Activated CD8-positive, alpha-beta memory T cell treated with anti-CD3 and anti-CD28 coated beads, Interleukin-2, amount 50 U/mL, for 1 hour (primary cell): Measurements from ENCODE around the gene C6orf132.

Source experiments
- DNase-seq: peaks from one replicate; pipeline ENCODE4 v3.0.0-alpha.2; 2020; ENCODE audit errors: extremely low read depth

Gene C6orf132

GRCh38 chr6:42105709-42106108 is 36.7 kb downstream of the C6orf132 start:
- no peak for DNase-seq

- no peak for DNase-seq
These were observed 37.2 kb downstream of the C6orf132 start for GRCh38 chr6:42105156-42105648.

DNA sequence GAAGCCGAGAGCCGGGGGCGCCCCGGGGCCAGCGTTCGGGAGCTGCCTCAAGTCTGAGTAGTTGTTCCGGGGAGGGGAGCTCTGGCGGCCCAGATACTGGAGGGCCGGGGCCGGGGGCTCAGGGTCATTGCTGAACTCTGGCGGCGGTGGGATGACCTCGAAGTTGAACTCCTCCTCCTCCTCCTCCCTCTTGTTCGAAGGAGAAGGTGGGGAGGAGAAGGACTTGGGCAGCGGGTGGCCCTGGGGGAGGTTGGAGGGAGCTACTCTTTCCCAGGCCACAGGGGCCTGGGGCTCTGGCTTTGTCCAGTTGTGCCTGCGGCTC is 37.7 kb downstream of the C6orf132 start:
- no peak for DNase-seq

GRCh38 chr6:42104095-42104803 is 38.2 kb downstream of the C6orf132 start:
- DNase-seq = peak; percentile 18

GRCh38 chr6:42103753-42104094 is 38.7 kb downstream of the C6orf132 start:
- DNase-seq = no peak

DNA sequence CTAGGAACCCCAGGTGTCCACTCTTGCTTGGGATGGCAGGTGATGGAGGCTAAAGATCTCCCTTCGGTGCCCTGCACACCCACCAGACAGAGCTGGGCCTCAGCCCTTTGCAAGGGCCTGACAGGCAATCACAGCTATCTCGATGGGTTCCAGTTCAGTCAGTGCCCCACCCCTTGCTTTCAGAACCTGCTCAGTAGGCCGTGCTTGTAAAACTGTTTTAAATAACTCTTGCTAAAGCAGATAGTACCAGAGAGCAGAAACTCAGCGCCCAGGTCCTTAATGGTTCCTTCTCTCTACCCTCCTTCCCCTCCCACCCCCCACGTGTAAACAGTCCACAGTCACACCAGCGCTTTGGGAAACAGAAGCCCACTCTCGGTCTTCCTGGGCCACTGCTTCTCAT is 39.2 kb downstream of the C6orf132 start:
- DNase-seq = no peak

DNA sequence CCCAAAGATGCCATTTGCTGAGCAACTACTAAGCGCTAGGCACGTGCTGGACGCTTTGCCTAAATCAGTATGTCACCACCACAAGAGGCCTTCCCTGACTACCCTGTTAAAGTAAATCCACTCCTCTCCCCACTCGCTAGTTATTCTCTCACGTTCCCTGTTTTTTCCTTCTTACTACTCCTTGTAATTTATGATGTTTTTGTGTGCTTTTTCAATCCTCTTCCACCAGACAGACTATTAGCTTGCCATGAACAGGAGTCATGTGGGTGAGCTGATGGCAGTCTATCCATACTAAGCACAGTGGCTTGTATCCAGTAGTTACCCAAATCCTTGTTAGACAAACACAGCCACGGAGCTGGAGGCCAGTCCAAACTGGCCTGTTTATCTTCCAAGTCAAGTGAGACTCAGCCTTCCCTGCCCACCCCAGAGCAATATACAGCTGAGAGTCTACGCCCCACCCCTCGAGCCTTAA is 41.2 kb downstream of the C6orf132 start:
- DNase-seq = no peak

DNA sequence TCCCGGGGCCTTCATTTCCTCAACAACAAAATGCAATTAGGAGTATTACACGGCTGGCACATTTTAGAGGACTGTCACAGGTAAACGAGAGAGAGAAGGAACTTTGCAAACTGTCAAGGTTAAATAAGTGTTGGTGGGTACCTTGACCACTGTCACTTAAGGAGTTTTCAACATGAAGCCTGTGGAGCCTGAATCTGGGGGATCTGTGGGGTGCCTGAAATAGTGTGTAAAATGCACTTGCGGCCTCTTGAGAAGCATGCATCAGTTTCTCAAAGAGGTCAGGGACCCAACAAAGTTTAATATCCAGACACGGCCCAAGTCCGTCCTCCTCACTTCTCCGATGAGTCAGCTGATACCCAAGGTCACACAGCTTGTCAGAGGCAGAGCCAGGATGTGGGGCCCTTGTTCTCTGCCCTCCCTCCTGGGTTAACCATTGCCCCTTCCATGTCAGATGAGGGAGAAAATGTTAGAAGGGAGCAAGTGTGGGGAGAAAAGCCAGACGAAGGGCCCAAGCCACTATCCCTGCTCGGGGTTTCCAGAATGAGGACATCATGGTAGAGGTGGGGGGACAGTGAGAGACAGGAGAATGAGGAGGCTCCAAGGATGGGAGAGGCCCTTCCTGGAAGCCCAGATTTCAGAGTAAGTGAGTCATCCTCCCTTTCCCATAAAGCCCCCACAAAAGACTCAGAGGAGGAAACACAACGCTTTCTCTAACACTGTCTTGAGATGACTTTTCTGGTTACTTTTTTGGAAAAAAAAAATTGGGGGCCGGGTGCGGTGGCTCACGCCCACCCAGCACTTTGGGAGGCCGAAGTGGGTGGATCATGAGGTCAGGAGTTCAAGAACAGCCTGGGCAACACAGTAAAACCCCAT is 42.2 kb downstream of the C6orf132 start:
- no peak for DNase-seq

- DNase-seq = no peak
These were observed 42.9 kb downstream of the C6orf132 start for GRCh38 chr6:42099340-42100028.

- no peak for DNase-seq
These were observed 46.5 kb downstream of the C6orf132 start for GRCh38 chr6:42095776-42096541.

- DNase-seq = no peak
These were observed 47.3 kb downstream of the C6orf132 start for GRCh38 chr6:42095094-42095493.

- DNase-seq = no peak
These were observed 48.7 kb downstream of the C6orf132 start for GRCh38 chr6:42093582-42094329.

DNA sequence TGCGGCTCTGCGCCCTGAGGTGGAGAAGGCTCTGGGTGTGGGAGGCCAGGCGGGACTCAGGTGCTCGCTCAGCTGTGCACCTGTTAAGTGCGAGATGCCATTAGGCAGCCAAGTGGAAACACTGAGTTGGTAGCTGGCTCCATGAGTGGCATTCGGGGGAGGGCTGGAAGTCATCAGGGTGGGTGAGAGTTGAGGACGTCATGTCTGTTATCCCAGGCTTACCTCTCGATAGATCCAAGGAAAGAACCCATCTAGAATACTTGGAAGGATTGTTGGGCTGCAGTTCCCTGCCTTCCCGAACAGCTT is 50.7 kb downstream of the C6orf132 start:
- no peak for DNase-seq

DNA sequence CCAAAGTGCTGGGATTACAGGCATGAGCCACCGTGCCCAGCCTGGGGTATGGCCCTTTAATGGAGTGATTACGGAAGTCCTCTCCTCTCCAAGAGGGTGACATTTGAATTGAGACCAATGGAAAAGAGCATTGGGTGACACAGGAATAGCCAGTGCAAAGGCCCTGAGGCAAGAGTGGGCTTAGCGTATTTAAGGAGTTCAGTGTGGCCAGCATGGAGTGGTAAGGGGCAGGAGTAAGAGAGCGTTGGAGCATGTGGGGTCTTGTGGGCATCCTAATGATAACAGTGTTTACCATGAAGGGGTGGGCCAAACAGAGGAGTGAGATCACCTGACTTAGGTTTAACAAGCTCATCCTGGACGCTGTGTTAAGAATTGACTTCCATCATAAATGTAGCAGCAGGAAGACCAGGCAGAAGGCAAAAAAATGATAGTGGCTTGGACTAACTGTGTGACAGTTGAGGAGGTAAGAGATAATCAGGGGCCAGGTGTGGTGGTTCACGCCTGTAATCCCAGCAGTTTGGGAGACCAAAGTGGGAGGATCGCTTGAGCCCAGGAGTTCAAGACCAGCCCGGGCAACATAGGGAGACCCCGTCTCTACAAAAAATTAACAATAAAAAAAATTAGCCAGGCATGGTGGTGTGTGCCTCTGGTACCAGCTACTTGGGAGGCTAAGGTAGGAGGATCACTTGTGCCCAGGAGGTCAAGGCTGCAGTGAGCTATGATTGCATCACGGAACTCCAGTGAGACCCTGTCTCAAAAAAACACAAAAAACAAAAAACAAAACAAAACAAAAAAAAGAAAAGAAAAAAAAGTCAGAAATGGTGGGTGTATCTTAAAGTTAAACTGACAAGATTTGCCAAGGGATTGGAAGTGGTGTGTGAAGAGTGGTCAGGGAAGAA is 51.4 kb downstream of the C6orf132 start:
- no peak for DNase-seq

DNA sequence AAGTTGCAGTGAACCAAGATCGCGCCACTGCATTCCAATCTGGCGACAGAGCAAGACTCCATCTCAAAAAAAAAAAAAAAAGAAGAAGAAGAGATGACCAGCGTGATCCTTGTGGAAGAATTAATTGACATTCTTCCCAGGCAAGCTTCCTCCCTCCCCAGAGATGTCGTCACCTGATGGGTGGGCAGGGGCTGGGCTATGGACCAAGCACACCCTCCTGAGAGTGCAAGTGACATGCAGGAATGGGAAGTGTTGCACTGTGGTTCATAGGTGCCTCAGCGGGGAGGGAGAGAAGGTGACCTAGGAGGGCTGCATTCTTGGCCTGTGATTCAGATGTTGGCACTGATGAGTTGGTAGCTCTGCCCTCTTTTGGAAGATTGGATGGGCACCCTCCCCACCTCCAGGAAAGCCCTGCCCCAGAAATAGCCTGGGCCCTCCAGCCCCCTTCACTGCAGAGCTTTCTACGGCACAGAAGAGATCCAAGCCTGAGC is 54.3 kb downstream of the C6orf132 start:
- DNase-seq = no peak

DNA sequence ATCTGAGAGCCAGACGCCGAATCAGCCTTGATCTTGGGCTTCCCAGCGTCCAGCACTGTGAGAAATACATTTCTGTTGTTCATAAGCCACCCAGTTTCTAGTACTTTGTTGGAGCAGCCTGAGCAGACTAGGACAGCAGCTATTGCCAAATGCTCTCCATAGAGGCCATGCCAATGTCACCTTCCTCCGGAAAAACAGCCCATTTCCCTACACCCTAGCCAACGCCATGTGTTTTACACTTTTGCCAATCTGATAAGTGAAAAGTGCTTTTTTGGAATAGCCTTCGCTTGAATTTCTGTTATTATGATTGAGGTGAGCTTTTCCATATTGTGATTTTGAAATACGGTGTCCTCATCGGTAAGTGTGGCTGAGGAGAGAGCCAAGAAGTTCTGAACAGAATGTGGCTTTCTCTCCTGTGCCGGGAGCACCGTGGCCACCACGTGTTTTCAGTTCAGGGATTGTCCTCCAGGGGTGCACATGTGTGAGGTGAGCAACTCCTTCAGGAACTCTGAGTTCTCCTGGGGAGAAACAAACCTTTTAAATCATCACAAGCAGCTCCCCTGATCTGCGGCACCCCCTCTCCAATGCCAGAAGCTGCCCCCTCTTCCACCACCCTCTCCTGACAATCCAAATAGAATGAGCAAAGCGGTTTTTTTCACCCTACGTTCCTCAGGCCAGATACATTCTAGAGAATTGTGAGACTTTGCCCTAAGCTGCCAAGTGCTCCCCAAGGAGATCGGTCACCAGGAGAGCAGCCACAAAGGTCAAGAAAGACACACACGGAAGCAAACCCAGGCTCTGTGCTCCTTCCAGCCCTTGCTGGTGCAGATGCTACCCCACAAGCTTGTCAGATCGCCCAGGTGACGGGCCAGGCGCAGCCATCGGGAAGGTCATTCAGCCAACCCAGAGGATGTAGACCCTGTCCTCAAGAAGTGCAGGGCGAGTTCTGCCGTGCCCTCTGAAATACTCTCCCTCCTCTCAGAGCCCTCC is 56.1 kb downstream of the C6orf132 start:
- no peak for DNase-seq

GRCh38 chr6:42084889-42085288 is 57.5 kb downstream of the C6orf132 start:
- no peak for DNase-seq

DNA sequence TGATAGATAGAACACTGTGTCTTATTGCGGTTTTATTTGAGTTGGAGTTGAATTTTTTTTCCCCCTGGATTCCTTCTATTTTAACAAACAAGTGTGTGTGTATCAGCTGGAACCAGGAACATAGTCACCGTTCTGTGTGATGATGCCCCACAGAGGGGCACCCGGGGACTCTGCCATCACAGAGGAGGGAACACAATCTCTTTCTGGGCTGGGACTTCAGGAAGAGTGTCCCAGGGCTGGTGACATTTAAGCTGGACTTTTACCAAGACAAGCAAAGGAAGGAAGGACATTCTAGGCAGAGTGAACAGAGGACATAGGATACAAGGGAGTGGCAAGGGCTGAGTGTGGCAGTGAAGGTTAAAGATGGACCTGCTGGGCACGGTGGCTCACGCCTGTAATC is 58.9 kb downstream of the C6orf132 start:
- no peak for DNase-seq

GRCh38 chr6:42079941-42080464 is 62.4 kb downstream of the C6orf132 start:
- no peak for DNase-seq
